ENCODE measurements around the gene PODN. TPM values are rescaled to one million over a fixed set of nuclear protein-coding genes. Genes with fewer than 3 reads are reported as not detected.

The PODN gene
- total RNA-seq, 1 donor from 2014 or later = 0.26 TPM

- Mint-ChIP-seq H3K4me1 (ENCODE audit: low read depth) (peaks cover 3% of the 10 kb centered on the region), H3K27ac (no peak overlapping the region)
- no peak for DNase-seq (ENCODE audit: low spot score, unreplicated experiment)
These were observed 25.6 kb downstream of the PODN start for GRCh38 chr1:53087332-53088285.

GRCh38 chr1:53088616-53089300 is 26.7 kb downstream of the PODN start:
- Mint-ChIP-seq H3K4me3 (ENCODE audit: low read depth) (no peak overlapping the region), H3K4me1 (ENCODE audit: low read depth) (peaks cover 3% of the 10 kb centered on the region), H3K27ac (no peak overlapping the region), H3K9me3 (ENCODE audit: low read depth) (no peaks in the 10 kb centered on the region), H3K27me3 (peaks cover 53% of the 10 kb centered on the region), H3K36me3 (ENCODE audit: insufficient read depth) (no peaks in the 10 kb centered on the region)
- DNase-seq (ENCODE audit: low spot score, unreplicated experiment) = no peak
- TF ChIP-seq CTCF (IDR thresholded peaks at IDR 0.05; ENCODE audit: unreplicated experiment) = no peak

More at GRCh38 chr1:53087332-53088285, 25.6 kb downstream of the PODN start:
- Mint-ChIP-seq H3K36me3 (ENCODE audit: insufficient read depth) (no peaks in the 10 kb centered on the region), H3K27me3 (peaks cover 58% of the 10 kb centered on the region), H3K4me3 (ENCODE audit: low read depth) (no peak overlapping the region), H3K9me3 (ENCODE audit: low read depth) (no peaks in the 10 kb centered on the region)
- TF ChIP-seq CTCF (IDR thresholded peaks at IDR 0.05; ENCODE audit: unreplicated experiment) = peak; percentile 45

GRCh38 chr1:53089478-53090226 is 27.6 kb downstream of the PODN start:
- TF ChIP-seq CTCF (IDR thresholded peaks at IDR 0.05; ENCODE audit: unreplicated experiment) = no peak
- Mint-ChIP-seq H3K36me3 (ENCODE audit: insufficient read depth) (no peaks in the 10 kb centered on the region), H3K4me3 (ENCODE audit: low read depth) (no peak overlapping the region), H3K4me1 (ENCODE audit: low read depth) (peaks cover 3% of the 10 kb centered on the region), H3K9me3 (ENCODE audit: low read depth) (no peaks in the 10 kb centered on the region), H3K27me3 (peaks cover 51% of the 10 kb centered on the region), H3K27ac (no peak overlapping the region)
- DNase-seq (ENCODE audit: low spot score, unreplicated experiment) = no peak

GRCh38 chr1:53090227-53091147 is 28.5 kb downstream of the PODN start:
- Mint-ChIP-seq H3K36me3 (ENCODE audit: insufficient read depth) (no peaks in the 10 kb centered on the region), H3K4me1 (ENCODE audit: low read depth) (peaks cover 3% of the 10 kb centered on the region), H3K27me3 (peaks cover 45% of the 10 kb centered on the region), H3K27ac (no peak overlapping the region), H3K4me3 (ENCODE audit: low read depth) (no peak overlapping the region), H3K9me3 (ENCODE audit: low read depth) (no peaks in the 10 kb centered on the region)
- TF ChIP-seq CTCF (IDR thresholded peaks at IDR 0.05; ENCODE audit: unreplicated experiment) = no peak
- DNase-seq (ENCODE audit: low spot score, unreplicated experiment) = no peak
